Activated CD4-positive, alpha-beta T cell treated with anti-CD3 and anti-CD28 coated beads, Interleukin-2, amount 10 ng/mL, durations not matched to agents 7 days and 5 days (primary cell): ENCODE measurements around the gene UBE2C. TPM values are rescaled to one million over a fixed set of nuclear protein-coding genes. Genes with fewer than 3 reads are reported as not detected.
A peak's percentile ranks its signal among the peaks of the same experiment; 100 is the strongest.
"Not testable (repeated sequence)": the region's sequence is repeated elsewhere in the genome, so short reads cannot be mapped to it uniquely, and the experiment has no call there.

Experiments used
- CTCF ChIA-PET: fragments of 350-600 bp; sonication (Branson Sonifier 250); formaldehyde crosslinking; loops from one replicate; lab custom pipeline; 2021; ENCODE audit warnings: antibody characterized with exemption; lab: Charles Lee
- POLR2A ChIA-PET: fragments of 350-600 bp; sonication (Branson Sonifier 250); formaldehyde crosslinking; loops from one replicate; lab custom pipeline; 2021; ENCODE audit warnings: antibody characterized with exemption; lab: Charles Lee
- DNase-seq: peaks from one replicate; pipeline ENCODE4 v3.0.0-alpha.2; 2020
- H3K27ac Mint-ChIP-seq: one replicate; pipeline ENCODE4 v1.8.0; 2021; ENCODE audit warnings: mild to moderate bottlenecking, moderate library complexity, mixed read lengths
- H3K27me3 Mint-ChIP-seq: one replicate; pipeline ENCODE4 v1.8.0; 2021; ENCODE audit warnings: mixed read lengths
- H3K36me3 Mint-ChIP-seq: one replicate; pipeline ENCODE4 v1.8.0; 2021; ENCODE audit warnings: low read depth, mixed read lengths
- H3K4me1 Mint-ChIP-seq: one replicate; pipeline ENCODE4 v1.8.0; 2021; ENCODE audit warnings: mixed read lengths
- H3K4me3 Mint-ChIP-seq: one replicate; pipeline ENCODE4 v1.8.0; 2021; ENCODE audit warnings: mild to moderate bottlenecking, moderate library complexity, mixed read lengths
- H3K9me3 Mint-ChIP-seq: one replicate; pipeline ENCODE4 v1.8.0; 2021; ENCODE audit warnings: mixed read lengths
- total RNA-seq, 2 experiments: library from RNA; stranded (reverse); gene quantifications; one replicate each; pipeline ENCODE4 v1.2.3, GENCODE V29; 2021

The UBE2C gene
- total RNA-seq, 2 experiments from 2014 or later = 232 to 244 TPM

DNA sequence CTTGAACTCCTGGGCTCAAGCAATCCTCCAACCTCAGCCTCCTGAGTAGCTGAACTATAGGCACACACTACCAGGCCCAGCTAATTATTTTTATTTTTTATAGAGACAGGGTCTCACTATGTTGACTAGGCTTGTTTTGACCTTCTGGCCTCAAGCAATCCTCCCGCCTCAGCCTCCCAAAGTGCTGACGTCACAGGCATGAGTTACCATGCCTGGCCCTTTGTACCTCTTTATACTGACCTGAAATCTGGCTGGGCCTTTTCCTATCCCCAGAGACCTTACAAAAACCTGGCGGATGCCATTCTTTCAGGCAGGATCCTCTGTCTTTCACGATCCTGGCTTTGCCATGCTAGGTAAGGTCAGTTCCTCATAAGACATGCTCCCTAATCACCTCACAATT, 32.3 kb upstream of the UBE2C start:
- Mint-ChIP-seq H3K9me3 (no peaks in the 10 kb centered on the region), H3K27ac (no peak overlapping the region), H3K4me3 (no peak overlapping the region)

DNA sequence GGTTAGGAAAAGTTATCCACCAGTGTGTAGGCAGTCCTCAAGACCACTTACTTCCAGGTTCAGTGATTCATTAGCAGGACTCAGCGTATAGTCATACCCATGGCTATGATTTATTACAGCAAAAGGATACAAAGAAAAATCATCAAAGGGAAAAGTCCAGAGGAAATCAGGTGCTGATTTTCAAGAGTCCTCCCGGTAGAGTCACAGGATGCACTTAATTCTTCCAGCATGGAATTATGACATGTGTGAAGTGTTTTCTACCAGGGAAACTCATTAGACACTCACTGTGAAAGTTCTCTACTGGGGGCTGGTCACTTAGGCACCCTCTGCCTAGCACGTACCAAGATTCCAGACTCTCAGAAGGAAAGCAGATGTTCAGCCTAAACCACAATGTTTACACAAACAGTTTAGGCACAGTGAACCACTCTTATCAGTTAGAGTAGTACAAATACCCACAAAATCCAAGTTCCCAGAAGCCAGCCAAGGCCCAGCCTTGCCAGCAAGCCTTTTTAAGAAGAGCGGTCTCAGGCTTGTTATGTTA, 31.0 kb upstream of the UBE2C start:
- Mint-ChIP-seq H3K27me3 (peaks cover 7% of the 10 kb centered on the region), H3K4me3 (no peak overlapping the region), H3K9me3 (no peaks in the 10 kb centered on the region), H3K27ac (no peak overlapping the region), H3K4me1 (peaks cover 35% of the 10 kb centered on the region), H3K36me3 (no peaks in the 10 kb centered on the region)
- ChIA-PET POLR2A (no interaction called here), CTCF (interaction anchor here (2.9 kb wide), 1 partner anchor 11 kb away, joined by 15 read pairs; no protein-coding TSS in a partner anchor)
- DNase-seq = no peak

More for the DNA sequence above, 32.3 kb upstream of the UBE2C start:
- ChIA-PET CTCF (interaction anchor here (0.6 to 2.9 kb wide), 5 partner anchors 9 to 409 kb away, joined by 3 to 15 read pairs (median 3); partner anchors contain the start of genes DNTTIP1 and WFDC3), POLR2A (no interaction called here)
- Mint-ChIP-seq H3K4me1 (peaks cover 35% of the 10 kb centered on the region), H3K27me3 (peaks cover 7% of the 10 kb centered on the region), H3K36me3 (no peaks in the 10 kb centered on the region)
- DNase-seq = no peak

DNA sequence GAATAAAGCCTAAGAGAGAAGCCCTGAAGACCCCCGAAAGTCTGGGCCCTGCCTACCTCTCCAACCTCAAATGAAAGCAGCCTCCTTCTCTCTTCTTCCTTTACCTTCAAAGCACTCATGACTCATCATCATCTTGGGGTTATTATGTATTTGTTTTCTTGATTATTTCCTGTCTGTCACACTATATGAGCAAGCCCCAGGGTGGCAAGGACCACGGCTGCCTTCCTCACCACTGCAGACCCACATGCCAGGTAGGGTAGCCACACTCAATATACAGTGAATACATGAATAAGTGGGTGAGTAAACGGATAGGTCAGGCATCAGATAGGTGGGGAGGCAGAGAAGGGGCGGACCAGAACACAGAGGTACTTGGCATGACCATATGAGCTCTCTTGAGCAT, 29.6 kb upstream of the UBE2C start:
- CTCF ChIA-PET = interaction anchor here (1.7 to 1.8 kb wide), 2 partner anchors 12 to 492 kb away, joined by 4 to 8 read pairs; no protein-coding TSS in a partner anchor
- H3K9me3 Mint-ChIP-seq = no peaks in the 10 kb centered on the region
- peak overlapping the region; percentile 4 for H3K27ac Mint-ChIP-seq

DNA sequence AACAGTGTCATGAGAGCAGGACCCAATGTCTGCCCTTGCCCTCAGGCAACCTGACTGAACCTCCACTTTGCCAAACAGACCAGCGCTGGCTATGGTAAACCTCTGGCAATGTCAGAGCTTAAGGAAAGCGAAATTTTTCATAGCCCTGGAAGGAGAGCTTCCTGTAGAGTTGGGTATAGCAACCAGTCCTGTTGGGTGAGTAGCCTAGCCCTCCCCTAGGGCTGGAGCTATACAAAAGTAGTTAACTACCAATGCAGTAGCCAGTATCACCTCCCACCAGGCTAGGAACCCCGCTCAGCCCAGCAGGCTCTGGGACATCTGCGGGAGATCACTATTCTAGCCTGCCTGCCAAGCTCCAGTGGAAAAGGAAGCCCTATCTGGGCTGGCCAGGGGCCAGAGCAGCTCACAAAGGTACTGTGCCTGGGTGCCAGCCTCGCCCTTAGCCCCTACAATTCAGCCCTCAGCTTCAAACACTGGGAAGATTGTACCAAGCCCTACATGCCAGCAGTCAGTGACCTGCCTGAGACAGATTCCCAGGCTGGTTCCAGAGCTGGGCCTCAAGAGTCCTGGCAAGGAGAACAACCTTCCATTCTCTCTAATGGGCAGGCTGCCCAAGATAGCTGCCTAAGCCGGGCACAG, 28.7 kb upstream of the UBE2C start:
- no peak for DNase-seq
- Mint-ChIP-seq H3K9me3 (no peaks in the 10 kb centered on the region), H3K4me1 (peaks cover 33% of the 10 kb centered on the region), H3K27ac (no peak overlapping the region), H3K27me3 (no peaks in the 10 kb centered on the region), H3K36me3 (no peaks in the 10 kb centered on the region), H3K4me3 (no peak overlapping the region)
- CTCF ChIA-PET = interaction anchor here (1.2 to 1.8 kb wide), 3 partner anchors 13 to 493 kb away, joined by 4 to 8 read pairs (median 4); partner anchors contain the start of gene SYS1
- POLR2A ChIA-PET = no interaction called here

More for the DNA sequence above, 29.6 kb upstream of the UBE2C start:
- POLR2A ChIA-PET = no interaction called here
- Mint-ChIP-seq H3K4me3 (no peak overlapping the region), H3K4me1 (peaks cover 35% of the 10 kb centered on the region), H3K27me3 (peaks cover 6% of the 10 kb centered on the region), H3K36me3 (no peaks in the 10 kb centered on the region)
- DNase-seq = peak; percentile 12

DNA sequence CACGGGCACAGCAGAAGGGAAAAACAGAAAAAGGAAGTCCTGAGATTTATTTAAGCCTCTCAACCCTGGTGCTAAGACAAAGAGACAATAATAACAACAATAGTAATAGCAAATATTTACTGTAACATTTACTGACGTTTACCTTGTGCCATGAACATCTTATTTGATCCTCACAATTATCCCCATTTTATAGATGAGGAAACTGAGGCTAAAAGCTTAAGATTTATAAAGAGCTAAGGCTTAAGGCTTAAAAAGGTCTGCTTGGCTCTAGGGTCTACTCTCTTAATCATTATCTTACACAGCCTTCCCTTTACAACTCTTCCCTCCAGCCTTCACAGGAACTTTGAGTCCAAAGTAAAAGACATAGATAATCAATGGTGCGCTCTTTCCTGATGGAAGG, 24.1 kb upstream of the UBE2C start:
- no peak overlapping the region for H3K27ac Mint-ChIP-seq
- H3K4me3 Mint-ChIP-seq = no peak overlapping the region
- no peak for DNase-seq
- ChIA-PET POLR2A (no interaction called here), CTCF (interaction anchor here (0.6 kb wide), 1 partner anchor 585 kb away, joined by 3 read pairs; no protein-coding TSS in a partner anchor)
- peaks cover 16% of the 10 kb centered on the region for H3K4me1 Mint-ChIP-seq
- no peaks in the 10 kb centered on the region for H3K27me3 Mint-ChIP-seq
- H3K9me3 Mint-ChIP-seq = no peaks in the 10 kb centered on the region
- H3K36me3 Mint-ChIP-seq = peaks cover 4% of the 10 kb centered on the region

DNA sequence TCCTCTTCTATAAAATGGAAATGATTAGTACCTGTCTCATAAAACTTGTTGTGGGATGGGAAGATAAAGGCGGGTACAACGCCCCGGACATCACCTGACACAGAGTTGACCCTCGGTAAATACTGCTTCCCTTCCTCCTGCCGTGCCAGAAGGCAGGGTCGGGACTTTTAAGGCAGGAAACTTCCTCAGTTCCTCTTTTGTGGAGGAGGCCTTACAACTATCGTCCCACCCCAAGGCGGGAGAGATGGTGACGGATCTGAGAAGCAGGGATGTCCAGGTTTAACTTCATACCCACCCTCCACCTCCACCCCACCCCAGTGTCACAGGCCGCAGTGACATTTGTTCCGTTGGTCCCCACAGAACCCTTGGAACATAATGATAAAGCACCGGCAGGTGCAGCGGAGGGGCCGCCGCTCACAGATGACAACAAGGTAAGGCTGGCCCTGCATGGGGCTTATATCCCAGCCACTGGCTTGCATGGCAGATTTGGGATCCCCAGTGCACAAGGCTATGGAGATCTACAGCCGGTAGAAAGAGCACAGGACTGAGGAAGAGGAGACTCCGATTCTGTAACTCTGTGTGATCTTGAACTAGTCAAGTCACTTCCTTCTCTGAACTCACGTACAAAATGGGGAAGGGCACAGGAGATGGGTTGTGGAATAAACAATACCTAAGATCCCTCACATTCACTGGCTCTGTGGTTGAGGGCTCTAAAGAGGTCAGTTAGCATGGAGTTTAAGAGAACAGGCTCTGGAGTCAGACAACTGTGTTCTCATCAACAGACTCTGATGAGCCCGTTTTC, 19.9 kb upstream of the UBE2C start:
- Mint-ChIP-seq H3K27me3 (no peaks in the 10 kb centered on the region), H3K36me3 (peaks cover 33% of the 10 kb centered on the region), H3K27ac (peak overlapping the region; percentile 90), H3K4me1 (peaks cover 20% of the 10 kb centered on the region), H3K4me3 (peak overlapping the region; percentile 80), H3K9me3 (no peaks in the 10 kb centered on the region)
- POLR2A ChIA-PET = no interaction called here
- CTCF ChIA-PET = interaction anchor here (0.7 to 2.5 kb wide), 3 partner anchors 12 to 178 kb away, joined by 3 to 12 read pairs (median 3); no protein-coding TSS in a partner anchor
- DNase-seq = peak; percentile 17

DNA sequence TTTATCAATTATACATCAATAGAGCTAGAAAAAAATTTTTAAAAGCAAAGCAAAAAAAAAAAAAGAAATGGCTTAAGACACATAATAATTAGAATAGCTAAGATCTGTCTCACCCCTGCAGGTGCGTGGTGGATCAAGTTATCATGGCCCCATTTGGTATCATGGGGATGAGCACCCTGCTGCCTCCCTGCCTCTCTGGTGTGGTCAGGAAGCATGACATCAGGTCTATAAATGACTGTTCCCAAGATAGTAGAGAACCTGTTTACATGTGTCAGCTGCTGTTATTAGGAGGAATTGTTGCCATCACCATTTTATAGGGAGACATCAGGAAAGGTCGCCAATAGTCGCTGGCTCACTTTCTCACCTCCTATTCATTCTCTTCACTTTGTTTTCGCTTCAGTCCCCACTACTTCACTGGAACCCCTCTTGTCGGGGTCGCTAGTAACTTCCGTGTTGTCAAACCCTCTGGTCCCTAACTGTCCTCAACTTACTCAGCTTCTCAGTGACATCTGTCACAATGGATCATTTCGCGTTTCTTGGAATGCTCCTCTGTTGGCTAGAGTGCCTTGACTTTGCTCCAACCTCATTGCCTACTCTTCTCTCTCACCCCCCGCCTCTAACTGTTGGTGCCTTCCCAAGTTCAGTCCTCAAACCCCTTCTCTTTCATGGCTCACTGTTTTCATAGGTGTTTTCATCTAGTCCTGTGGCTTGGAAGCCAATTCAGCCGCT, 15.9 kb upstream of the UBE2C start:
- Mint-ChIP-seq H3K4me3 (no peak overlapping the region), H3K36me3 (peaks cover 35% of the 10 kb centered on the region)

DNA sequence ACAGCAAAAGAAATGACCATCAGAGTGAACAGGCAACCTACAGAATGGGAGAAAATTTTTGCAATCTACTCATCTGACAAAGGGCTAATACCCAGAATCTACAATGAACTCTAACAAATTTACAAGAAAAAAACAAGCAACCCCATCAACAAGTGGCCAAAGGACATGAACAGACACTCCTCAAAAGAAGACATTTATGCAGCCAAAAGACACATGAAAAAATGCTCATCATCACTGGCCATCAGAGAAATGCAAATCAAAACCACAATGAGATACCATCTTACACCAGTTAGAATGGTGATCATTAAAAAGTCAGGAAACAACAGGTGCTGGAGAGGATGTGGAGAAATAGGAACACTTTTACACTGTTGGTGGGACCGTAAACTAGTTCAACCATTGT, 14.9 kb upstream of the UBE2C start:
- CTCF ChIA-PET, H3K27me3 Mint-ChIP-seq, H3K4me3 Mint-ChIP-seq, H3K9me3 Mint-ChIP-seq, DNase-seq, POLR2A ChIA-PET, H3K27ac Mint-ChIP-seq: not testable (repeated sequence)
- Mint-ChIP-seq H3K36me3 (peaks cover 44% of the 10 kb centered on the region), H3K4me1 (peaks cover 21% of the 10 kb centered on the region)

More for the DNA sequence above, 15.9 kb upstream of the UBE2C start:
- Mint-ChIP-seq H3K27me3 (no peaks in the 10 kb centered on the region), H3K27ac (no peak overlapping the region), H3K9me3 (no peaks in the 10 kb centered on the region), H3K4me1 (peaks cover 24% of the 10 kb centered on the region)
- CTCF ChIA-PET = interaction anchor here (0.6 to 1.1 kb wide), 2 partner anchors 9 to 169 kb away, joined by 5 to 6 read pairs; no protein-coding TSS in a partner anchor
- POLR2A ChIA-PET = no interaction called here
- no peak for DNase-seq

DNA sequence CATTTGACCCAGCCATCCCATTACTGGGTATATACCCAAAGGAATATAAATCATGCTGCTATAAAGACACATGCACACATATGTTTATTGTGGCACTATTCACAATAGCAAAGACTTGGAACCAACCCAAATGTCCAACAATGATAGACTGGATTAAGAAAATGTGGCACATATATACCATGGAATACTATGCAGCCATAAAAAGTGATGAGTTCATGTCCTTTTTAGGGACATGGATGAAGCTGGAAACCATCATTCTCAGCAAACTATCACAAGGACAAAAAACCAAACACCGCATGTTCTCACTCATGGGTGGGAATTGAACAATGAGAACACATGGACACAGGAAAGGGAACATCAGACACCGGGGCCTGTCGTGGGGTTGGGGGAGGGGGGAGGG, 14.5 kb upstream of the UBE2C start:
- H3K9me3 Mint-ChIP-seq, DNase-seq, H3K27me3 Mint-ChIP-seq, H3K27ac Mint-ChIP-seq, H3K4me3 Mint-ChIP-seq, POLR2A ChIA-PET: not testable (repeated sequence)
- H3K4me1 Mint-ChIP-seq = peaks cover 17% of the 10 kb centered on the region
- CTCF ChIA-PET = interaction anchor here (1.0 to 1.2 kb wide), 2 partner anchors 165 to 503 kb away, joined by 4 read pairs; no protein-coding TSS in a partner anchor
- peaks cover 40% of the 10 kb centered on the region for H3K36me3 Mint-ChIP-seq

DNA sequence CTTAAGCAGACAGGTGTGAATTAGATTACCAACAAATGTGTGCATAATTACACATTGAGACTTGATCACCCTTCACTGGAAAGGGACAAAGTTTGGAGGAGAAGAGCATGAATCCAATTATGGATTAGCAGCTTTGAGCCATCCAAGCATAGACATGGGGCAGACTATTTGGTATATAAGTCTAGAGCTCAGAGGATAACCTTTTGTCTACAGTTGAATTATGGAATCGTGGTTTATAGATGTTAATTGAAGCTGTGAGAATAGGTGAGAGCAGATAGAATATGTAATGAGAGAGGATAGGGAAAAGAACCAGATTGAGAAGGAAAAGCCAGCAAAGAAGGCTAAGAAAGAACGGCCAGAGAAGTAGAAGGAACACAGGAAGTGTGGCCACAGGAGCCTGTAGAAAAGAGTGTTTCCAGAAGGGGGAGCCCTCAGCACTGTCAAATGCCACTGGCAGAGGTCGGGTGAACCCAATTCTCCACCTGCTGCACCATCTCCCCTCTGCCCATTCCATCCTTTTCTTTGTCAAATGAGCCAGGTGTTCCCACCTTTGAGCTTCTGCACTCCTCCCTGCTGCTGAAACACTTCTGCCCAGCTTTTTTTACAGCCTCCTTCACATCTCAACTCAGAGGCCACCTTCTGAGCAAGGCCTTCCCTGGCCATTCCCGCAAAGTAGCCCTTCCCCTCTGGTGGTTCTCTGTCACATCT, 13.4 kb upstream of the UBE2C start:
- Mint-ChIP-seq H3K4me3 (no peak overlapping the region), H3K9me3 (no peaks in the 10 kb centered on the region), H3K36me3 (peaks cover 44% of the 10 kb centered on the region), H3K27me3 (no peaks in the 10 kb centered on the region), H3K27ac (peak overlapping the region; percentile 22), H3K4me1 (peaks cover 13% of the 10 kb centered on the region)
- POLR2A ChIA-PET = no interaction called here
- CTCF ChIA-PET = interaction anchor here (0.7 to 2.8 kb wide), 14 partner anchors 9 to 505 kb away, joined by 3 to 21 read pairs (median 4); no protein-coding TSS in a partner anchor
- peak; percentile 81 for DNase-seq

DNA sequence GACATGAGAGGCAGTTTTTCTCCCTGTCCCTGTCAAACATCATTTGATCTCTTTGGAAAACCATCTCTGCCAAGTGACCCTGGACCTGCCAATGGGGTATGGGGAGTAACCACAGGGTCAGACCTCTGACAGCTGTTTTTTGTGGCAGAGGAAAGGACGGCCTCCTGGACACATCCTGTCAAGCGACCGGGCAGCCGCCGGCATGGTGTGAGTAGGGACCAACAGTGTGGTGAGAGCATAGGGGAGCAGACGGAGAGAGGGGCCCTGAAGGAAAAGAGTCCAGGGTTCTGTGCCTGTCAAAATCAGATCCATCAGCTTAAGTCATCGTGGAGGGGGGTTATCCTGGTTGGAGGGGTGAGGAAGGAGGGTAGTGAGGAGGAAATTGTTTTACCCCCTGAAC, 10.6 kb upstream of the UBE2C start:
- CTCF ChIA-PET = no interaction called here
- DNase-seq = no peak
- H3K27ac Mint-ChIP-seq = no peak overlapping the region
- POLR2A ChIA-PET = no interaction called here
- H3K4me1 Mint-ChIP-seq = peaks cover 9% of the 10 kb centered on the region
- no peak overlapping the region for H3K4me3 Mint-ChIP-seq
- H3K36me3 Mint-ChIP-seq = peaks cover 43% of the 10 kb centered on the region
- H3K9me3 Mint-ChIP-seq = no peaks in the 10 kb centered on the region
- no peaks in the 10 kb centered on the region for H3K27me3 Mint-ChIP-seq
